WTC11 (cell line): ENCODE measurements around the gene STRAP. TPM values are rescaled to one million over a fixed set of nuclear protein-coding genes. Genes with fewer than 3 reads are reported as not detected.

ENCODE experiments used
- ATAC-seq: fragments of 200-7000 bp; cut with Tn5 transposase; 2 replicates; pipeline ENCODE4 v1.10.0; 2021; ENCODE audit warnings: mild to moderate bottlenecking, moderate library complexity
- CTCF ChIA-PET: fragments of 300-600 bp; sonication (Branson Sonifier 250); formaldehyde crosslinking; loops from one replicate; lab custom pipeline; 2021; ENCODE audit warnings: antibody characterized with exemption; lab: Charles Lee
- POLR2A ChIA-PET: fragments of 350-600 bp; sonication (Branson Sonifier 250); formaldehyde crosslinking; loops from one replicate; lab custom pipeline; 2021; ENCODE audit warnings: antibody characterized with exemption; lab: Charles Lee
- DNase-seq: peaks from one replicate; pipeline ENCODE4 v3.0.0; 2021; ENCODE audit warnings: low spot score
- H3K27ac Mint-ChIP-seq: 2 replicates; pipeline ENCODE4 v1.8.0; 2021; ENCODE audit warnings: mixed read lengths
- H3K27me3 Mint-ChIP-seq: 2 replicates; pipeline ENCODE4 v1.8.0; 2021; ENCODE audit warnings: low read depth, mild to moderate bottlenecking, moderate library complexity, mixed read lengths
- H3K36me3 Mint-ChIP-seq: 2 replicates; pipeline ENCODE4 v1.8.0; 2021; ENCODE audit warnings: mixed read lengths
- H3K4me1 Mint-ChIP-seq: 2 replicates; pipeline ENCODE4 v1.8.0; 2022; ENCODE audit warnings: mixed read lengths
- H3K4me3 Mint-ChIP-seq: 2 replicates; pipeline ENCODE4 v1.8.0; 2021; ENCODE audit warnings: mild to moderate bottlenecking, moderate library complexity, mixed read lengths
- H3K9me3 Mint-ChIP-seq: 2 replicates; pipeline ENCODE4 v1.8.0; 2021; ENCODE audit warnings: mixed read lengths
- ATF1 ChIP-seq: sonication (generic); formaldehyde crosslinking; IDR thresholded peaks from 2 replicates; pipeline ENCODE4 v1.8.1; 2023; ENCODE audit warnings: mild to moderate bottlenecking, moderate library complexity, missing genetic modification reagents
- CBFB ChIP-seq: sonication (generic); formaldehyde crosslinking; IDR thresholded peaks from 2 replicates; pipeline ENCODE4 v1.8.1; 2022; ENCODE audit warnings: mild to moderate bottlenecking, low read depth, missing genetic modification reagents
- FOXP1 ChIP-seq: sonication (generic); formaldehyde crosslinking; IDR thresholded peaks from 2 replicates; pipeline ENCODE4 v1.8.0; 2022; ENCODE audit warnings: missing genetic modification reagents, mild to moderate bottlenecking, moderate library complexity, borderline replicate concordance
- GABPB1 ChIP-seq: sonication (generic); formaldehyde crosslinking; IDR thresholded peaks from 2 replicates; pipeline ENCODE4 v1.8.1; 2023; ENCODE audit warnings: mild to moderate bottlenecking, missing genetic modification reagents
- IRF2 ChIP-seq: sonication (generic); formaldehyde crosslinking; IDR thresholded peaks from 2 replicates; pipeline ENCODE4 v1.8.0; 2022; ENCODE audit warnings: low read depth, missing genetic modification reagents, borderline replicate concordance
- MYBL2 ChIP-seq: sonication (generic); formaldehyde crosslinking; IDR thresholded peaks from 2 replicates; pipeline ENCODE4 v1.8.1; 2023; ENCODE audit warnings: mild to moderate bottlenecking, moderate library complexity, missing genetic modification reagents
- NR2C2 ChIP-seq: sonication (generic); formaldehyde crosslinking; IDR thresholded peaks from 2 replicates; pipeline ENCODE4 v1.8.0; 2022; ENCODE audit warnings: mild to moderate bottlenecking, missing genetic modification reagents
- RORB ChIP-seq: fragments of 250-450 bp; sonication (Bioruptor Pico); IDR thresholded peaks from 2 replicates; pipeline ENCODE4 v1.9.0; 2021; ENCODE audit warnings: mild to moderate bottlenecking
- SP1 ChIP-seq: sonication (generic); formaldehyde crosslinking; conservative IDR thresholded peaks from 2 replicates; pipeline ENCODE4 v1.8.1; 2022; ENCODE audit warnings: missing genetic modification reagents
- TCF7 ChIP-seq: sonication (generic); formaldehyde crosslinking; IDR thresholded peaks from 2 replicates; pipeline ENCODE4 v1.8.0; 2022; ENCODE audit warnings: mild to moderate bottlenecking, low read depth, missing genetic modification reagents, moderate library complexity
- TP53 ChIP-seq: sonication (generic); formaldehyde crosslinking; IDR thresholded peaks from 2 replicates; pipeline ENCODE4 v1.8.1; 2023; ENCODE audit warnings: mild to moderate bottlenecking, missing genetic modification reagents
- ZNF138 ChIP-seq: sonication (generic); formaldehyde crosslinking; conservative IDR thresholded peaks from 2 replicates; pipeline ENCODE4 v1.8.1; 2022; ENCODE audit warnings: mild to moderate bottlenecking, moderate library complexity, missing genetic modification reagents
- total RNA-seq: library from RNA; stranded (reverse); gene quantifications from 3 replicates; pipeline ENCODE4 v1.2.3, GENCODE V29; 2021
- TF ChIP-seq, protein P1 (sequence below): fragments of 200-600 bp; IDR thresholded peaks from 2 replicates; pipeline ENCODE4 v1.8.0; 2022; ENCODE audit warnings: antibody characterized with exemption
- TF ChIP-seq, protein P2 (sequence below): sonication (generic); formaldehyde crosslinking; IDR thresholded peaks from 2 replicates; pipeline ENCODE4 v1.8.0; 2022; ENCODE audit warnings: mild to moderate bottlenecking, missing genetic modification reagents
- TF ChIP-seq, protein P3 (sequence below): sonication (generic); formaldehyde crosslinking; conservative IDR thresholded peaks from 2 replicates; pipeline ENCODE4 v1.8.1; 2023; ENCODE audit warnings: mild to moderate bottlenecking, low read depth, missing genetic modification reagents, moderate library complexity
- TF ChIP-seq, protein P4 (sequence below): sonication (generic); formaldehyde crosslinking; IDR thresholded peaks from 2 replicates; pipeline ENCODE4 v1.8.1; 2022; ENCODE audit warnings: mild to moderate bottlenecking, missing genetic modification reagents, moderate library complexity, borderline replicate concordance
- TF ChIP-seq, protein P5 (sequence below): sonication (generic); formaldehyde crosslinking; IDR thresholded peaks from 2 replicates; pipeline ENCODE4 v1.8.0; 2022; ENCODE audit warnings: mild to moderate bottlenecking, missing genetic modification reagents
- TF ChIP-seq, protein P6 (sequence below): sonication (generic); formaldehyde crosslinking; IDR thresholded peaks from 2 replicates; pipeline ENCODE4 v1.8.0; 2022; ENCODE audit warnings: mild to moderate bottlenecking, missing genetic modification reagents
- TF ChIP-seq, protein P7 (sequence below): sonication (generic); formaldehyde crosslinking; IDR thresholded peaks from 2 replicates; pipeline ENCODE4 v1.8.0; 2023; ENCODE audit warnings: mild to moderate bottlenecking, missing genetic modification reagents
- TF ChIP-seq, protein P8 (sequence below): sonication (generic); formaldehyde crosslinking; conservative IDR thresholded peaks from 2 replicates; pipeline ENCODE4 v1.8.1; 2022; ENCODE audit warnings: mild to moderate bottlenecking, missing genetic modification reagents

The STRAP gene
- total RNA-seq, 1 experiment from 2014 or later, result 221 TPM

DNA sequence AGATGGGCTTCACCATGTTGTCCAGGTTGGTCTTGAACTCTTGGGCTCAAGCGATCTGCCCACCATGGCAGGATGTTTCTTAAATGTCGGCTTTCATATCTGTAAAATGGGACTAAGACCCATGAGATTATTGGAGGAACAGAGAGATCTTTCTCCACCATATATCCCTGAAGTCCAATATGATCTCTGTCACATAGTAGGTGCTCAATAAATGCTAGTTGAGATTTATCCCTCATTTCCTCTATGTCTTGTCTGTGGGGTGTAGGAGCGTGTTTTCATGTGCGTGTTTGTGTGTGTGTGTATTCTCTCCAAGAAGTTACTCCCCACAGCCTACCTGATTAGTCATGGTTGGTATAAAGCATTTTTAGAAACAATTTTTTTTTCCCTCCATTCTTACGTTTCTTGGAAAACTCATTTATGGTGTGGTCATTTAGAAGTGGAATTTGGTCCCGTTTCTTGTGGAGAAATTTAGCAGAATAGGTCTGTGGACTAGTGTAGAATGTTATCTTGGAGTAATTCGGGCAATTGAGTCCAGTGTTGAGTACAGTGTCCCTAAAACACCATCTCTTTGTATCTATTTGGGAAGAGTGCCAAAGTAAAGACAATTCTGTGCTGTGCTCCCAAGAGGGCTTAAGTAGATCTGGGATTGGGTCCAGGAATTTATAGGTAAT is 4.3 kb downstream of the STRAP start (continued):
- TF ChIP-seq, protein P1, sequence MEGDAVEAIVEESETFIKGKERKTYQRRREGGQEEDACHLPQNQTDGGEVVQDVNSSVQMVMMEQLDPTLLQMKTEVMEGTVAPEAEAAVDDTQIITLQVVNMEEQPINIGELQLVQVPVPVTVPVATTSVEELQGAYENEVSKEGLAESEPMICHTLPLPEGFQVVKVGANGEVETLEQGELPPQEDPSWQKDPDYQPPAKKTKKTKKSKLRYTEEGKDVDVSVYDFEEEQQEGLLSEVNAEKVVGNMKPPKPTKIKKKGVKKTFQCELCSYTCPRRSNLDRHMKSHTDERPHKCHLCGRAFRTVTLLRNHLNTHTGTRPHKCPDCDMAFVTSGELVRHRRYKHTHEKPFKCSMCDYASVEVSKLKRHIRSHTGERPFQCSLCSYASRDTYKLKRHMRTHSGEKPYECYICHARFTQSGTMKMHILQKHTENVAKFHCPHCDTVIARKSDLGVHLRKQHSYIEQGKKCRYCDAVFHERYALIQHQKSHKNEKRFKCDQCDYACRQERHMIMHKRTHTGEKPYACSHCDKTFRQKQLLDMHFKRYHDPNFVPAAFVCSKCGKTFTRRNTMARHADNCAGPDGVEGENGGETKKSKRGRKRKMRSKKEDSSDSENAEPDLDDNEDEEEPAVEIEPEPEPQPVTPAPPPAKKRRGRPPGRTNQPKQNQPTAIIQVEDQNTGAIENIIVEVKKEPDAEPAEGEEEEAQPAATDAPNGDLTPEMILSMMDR, result no peak
- TF ChIP-seq, protein P2, sequence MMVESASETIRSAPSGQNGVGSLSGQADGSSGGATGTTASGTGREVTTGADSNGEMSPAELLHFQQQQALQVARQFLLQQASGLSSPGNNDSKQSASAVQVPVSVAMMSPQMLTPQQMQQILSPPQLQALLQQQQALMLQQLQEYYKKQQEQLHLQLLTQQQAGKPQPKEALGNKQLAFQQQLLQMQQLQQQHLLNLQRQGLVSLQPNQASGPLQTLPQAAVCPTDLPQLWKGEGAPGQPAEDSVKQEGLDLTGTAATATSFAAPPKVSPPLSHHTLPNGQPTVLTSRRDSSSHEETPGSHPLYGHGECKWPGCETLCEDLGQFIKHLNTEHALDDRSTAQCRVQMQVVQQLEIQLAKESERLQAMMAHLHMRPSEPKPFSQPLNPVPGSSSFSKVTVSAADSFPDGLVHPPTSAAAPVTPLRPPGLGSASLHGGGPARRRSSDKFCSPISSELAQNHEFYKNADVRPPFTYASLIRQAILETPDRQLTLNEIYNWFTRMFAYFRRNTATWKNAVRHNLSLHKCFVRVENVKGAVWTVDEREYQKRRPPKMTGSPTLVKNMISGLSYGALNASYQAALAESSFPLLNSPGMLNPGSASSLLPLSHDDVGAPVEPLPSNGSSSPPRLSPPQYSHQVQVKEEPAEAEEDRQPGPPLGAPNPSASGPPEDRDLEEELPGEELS (CRISPR knock-in tag), result no peak
- TF ChIP-seq, protein P3, sequence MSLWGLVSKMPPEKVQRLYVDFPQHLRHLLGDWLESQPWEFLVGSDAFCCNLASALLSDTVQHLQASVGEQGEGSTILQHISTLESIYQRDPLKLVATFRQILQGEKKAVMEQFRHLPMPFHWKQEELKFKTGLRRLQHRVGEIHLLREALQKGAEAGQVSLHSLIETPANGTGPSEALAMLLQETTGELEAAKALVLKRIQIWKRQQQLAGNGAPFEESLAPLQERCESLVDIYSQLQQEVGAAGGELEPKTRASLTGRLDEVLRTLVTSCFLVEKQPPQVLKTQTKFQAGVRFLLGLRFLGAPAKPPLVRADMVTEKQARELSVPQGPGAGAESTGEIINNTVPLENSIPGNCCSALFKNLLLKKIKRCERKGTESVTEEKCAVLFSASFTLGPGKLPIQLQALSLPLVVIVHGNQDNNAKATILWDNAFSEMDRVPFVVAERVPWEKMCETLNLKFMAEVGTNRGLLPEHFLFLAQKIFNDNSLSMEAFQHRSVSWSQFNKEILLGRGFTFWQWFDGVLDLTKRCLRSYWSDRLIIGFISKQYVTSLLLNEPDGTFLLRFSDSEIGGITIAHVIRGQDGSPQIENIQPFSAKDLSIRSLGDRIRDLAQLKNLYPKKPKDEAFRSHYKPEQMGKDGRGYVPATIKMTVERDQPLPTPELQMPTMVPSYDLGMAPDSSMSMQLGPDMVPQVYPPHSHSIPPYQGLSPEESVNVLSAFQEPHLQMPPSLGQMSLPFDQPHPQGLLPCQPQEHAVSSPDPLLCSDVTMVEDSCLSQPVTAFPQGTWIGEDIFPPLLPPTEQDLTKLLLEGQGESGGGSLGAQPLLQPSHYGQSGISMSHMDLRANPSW (CRISPR knock-in tag), result no peak
- no peak for TF ChIP-seq NR2C2 (CRISPR knock-in tag)
- no peak for TF ChIP-seq GABPB1
- TF ChIP-seq TP53, result no peak

DNA sequence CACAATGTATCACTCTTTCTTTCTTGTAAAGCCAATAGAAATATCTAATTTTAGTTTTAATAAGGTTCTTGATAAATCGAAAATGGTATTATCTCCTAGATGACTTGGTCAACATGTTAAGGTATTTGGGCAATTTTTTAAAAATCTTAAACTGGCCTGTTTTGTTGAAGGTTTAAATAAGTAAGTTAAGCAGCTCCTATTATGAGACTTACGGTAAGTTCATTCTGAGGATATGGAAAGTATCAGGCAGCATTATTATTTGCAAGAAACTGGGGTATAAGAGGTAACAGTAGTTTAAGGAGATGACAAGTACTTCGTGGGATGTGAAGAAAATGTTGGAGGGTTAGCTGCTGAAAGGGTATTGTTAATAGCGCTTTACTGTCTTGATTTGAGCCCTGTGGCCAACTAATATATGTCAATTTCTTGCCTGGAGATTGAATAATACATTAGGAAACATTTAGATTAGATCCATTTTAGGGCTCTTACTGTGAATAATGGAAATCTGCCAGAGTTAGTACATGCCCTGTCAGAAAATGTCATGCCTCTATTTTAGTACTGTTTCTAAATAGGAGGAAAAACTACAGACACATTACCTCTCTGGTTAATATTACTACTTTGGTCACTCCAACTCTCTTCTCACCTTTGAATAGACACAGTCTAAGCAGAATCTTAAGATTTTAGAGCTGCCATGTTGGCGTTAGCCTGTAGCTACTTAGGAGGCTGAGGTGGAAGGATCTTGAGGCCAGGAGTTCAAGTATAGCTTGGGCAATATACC is 5.0 kb downstream of the STRAP start:
- ChIA-PET CTCF (interaction anchor here (1.2 to 2.9 kb wide), 2 partner anchors 12 to 29 kb away, joined by 5 to 11 read pairs; no protein-coding TSS in a partner anchor), POLR2A (no interaction called here)
- no peak overlapping the region for H3K4me3 Mint-ChIP-seq
- H3K9me3 Mint-ChIP-seq, result no peaks in the 10 kb centered on the region
- ATAC-seq (no peak), DNase-seq (no peak)
- H3K4me1 Mint-ChIP-seq, result peaks cover 27% of the 10 kb centered on the region
- no peak for TF ChIP-seq MYBL2
- TF ChIP-seq CBFB (CRISPR knock-in tag), result no peak
- TF ChIP-seq RORB (CRISPR knock-in tag), result no peak
- TF ChIP-seq FOXP1 (CRISPR knock-in tag), result no peak
- TF ChIP-seq, protein P4, sequence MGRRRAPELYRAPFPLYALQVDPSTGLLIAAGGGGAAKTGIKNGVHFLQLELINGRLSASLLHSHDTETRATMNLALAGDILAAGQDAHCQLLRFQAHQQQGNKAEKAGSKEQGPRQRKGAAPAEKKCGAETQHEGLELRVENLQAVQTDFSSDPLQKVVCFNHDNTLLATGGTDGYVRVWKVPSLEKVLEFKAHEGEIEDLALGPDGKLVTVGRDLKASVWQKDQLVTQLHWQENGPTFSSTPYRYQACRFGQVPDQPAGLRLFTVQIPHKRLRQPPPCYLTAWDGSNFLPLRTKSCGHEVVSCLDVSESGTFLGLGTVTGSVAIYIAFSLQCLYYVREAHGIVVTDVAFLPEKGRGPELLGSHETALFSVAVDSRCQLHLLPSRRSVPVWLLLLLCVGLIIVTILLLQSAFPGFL, result no peak
- TF ChIP-seq, protein P5, sequence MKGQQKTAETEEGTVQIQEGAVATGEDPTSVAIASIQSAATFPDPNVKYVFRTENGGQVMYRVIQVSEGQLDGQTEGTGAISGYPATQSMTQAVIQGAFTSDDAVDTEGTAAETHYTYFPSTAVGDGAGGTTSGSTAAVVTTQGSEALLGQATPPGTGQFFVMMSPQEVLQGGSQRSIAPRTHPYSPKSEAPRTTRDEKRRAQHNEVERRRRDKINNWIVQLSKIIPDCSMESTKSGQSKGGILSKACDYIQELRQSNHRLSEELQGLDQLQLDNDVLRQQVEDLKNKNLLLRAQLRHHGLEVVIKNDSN (CRISPR knock-in tag), result no peak
- TF ChIP-seq, protein P6, sequence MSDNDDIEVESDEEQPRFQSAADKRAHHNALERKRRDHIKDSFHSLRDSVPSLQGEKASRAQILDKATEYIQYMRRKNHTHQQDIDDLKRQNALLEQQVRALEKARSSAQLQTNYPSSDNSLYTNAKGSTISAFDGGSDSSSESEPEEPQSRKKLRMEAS, result no peak
- TF ChIP-seq ZNF138 (CRISPR knock-in tag), result no peak
- no peak for TF ChIP-seq ATF1
- no peak for TF ChIP-seq TCF7 (CRISPR knock-in tag)
- no peak for TF ChIP-seq IRF2 (CRISPR knock-in tag)
- TF ChIP-seq, protein P7, sequence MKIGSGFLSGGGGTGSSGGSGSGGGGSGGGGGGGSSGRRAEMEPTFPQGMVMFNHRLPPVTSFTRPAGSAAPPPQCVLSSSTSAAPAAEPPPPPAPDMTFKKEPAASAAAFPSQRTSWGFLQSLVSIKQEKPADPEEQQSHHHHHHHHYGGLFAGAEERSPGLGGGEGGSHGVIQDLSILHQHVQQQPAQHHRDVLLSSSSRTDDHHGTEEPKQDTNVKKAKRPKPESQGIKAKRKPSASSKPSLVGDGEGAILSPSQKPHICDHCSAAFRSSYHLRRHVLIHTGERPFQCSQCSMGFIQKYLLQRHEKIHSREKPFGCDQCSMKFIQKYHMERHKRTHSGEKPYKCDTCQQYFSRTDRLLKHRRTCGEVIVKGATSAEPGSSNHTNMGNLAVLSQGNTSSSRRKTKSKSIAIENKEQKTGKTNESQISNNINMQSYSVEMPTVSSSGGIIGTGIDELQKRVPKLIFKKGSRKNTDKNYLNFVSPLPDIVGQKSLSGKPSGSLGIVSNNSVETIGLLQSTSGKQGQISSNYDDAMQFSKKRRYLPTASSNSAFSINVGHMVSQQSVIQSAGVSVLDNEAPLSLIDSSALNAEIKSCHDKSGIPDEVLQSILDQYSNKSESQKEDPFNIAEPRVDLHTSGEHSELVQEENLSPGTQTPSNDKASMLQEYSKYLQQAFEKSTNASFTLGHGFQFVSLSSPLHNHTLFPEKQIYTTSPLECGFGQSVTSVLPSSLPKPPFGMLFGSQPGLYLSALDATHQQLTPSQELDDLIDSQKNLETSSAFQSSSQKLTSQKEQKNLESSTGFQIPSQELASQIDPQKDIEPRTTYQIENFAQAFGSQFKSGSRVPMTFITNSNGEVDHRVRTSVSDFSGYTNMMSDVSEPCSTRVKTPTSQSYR (CRISPR knock-in tag), result no peak
- TF ChIP-seq TP53, result no peak
- no peak for TF ChIP-seq SP1
- TF ChIP-seq, protein P8, sequence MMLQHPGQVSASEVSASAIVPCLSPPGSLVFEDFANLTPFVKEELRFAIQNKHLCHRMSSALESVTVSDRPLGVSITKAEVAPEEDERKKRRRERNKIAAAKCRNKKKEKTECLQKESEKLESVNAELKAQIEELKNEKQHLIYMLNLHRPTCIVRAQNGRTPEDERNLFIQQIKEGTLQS (CRISPR knock-in tag), result no peak
- H3K27ac Mint-ChIP-seq, result peak overlapping the region; percentile 71; the same call in 1 of the 2 replicates
- H3K27me3 Mint-ChIP-seq, result no peaks in the 10 kb centered on the region
- H3K36me3 Mint-ChIP-seq, result peaks cover 49% of the 10 kb centered on the region
